HepG2 (cell line): ENCODE data around the gene P4HB. TPM values are rescaled to one million over a fixed set of nuclear protein-coding genes. Genes with fewer than 3 reads are reported as not detected.

Experiments
- ARID3A ChIP-seq: IDR thresholded peaks from 2 replicates; pipeline ENCODE4 v1.6.1; 2012; ENCODE audit warnings: low read depth, low read length, improper control_type of control experiment
- KDM6A ChIP-seq: IDR thresholded peaks from 2 replicates; pipeline ENCODE4 v1.6.1; 2016; ENCODE audit warnings: low read depth
- MED13 ChIP-seq: sonication (generic); formaldehyde crosslinking; IDR thresholded peaks from 2 replicates; pipeline ENCODE4 v1.5.0; 2020; ENCODE audit warnings: missing genetic modification reagents
- NFYC ChIP-seq: IDR thresholded peaks from 2 replicates; pipeline ENCODE4 v1.6.1; 2016; ENCODE audit warnings: missing genetic modification reagents, missing compliant biosample characterization
- PAWR ChIP-seq: sonication (generic); formaldehyde crosslinking; IDR thresholded peaks from 2 replicates; pipeline ENCODE4 v1.4.0; 2020; ENCODE audit warnings: missing genetic modification reagents, mild to moderate bottlenecking, borderline replicate concordance
- PAX8 ChIP-seq: sonication (generic); formaldehyde crosslinking; IDR thresholded peaks from 2 replicates; pipeline ENCODE4 v1.8.0; 2022; ENCODE audit warnings: mild to moderate bottlenecking, missing genetic modification reagents, borderline replicate concordance
- PREB ChIP-seq: sonication (generic); formaldehyde crosslinking; IDR thresholded peaks from 2 replicates; pipeline ENCODE4 v1.4.0; 2020; ENCODE audit warnings: missing genetic modification reagents
- RBM22 ChIP-seq: fragments of 200-400 bp; formaldehyde crosslinking; optimal IDR thresholded peaks from 2 replicates; pipeline ENCODE3; 2017; ENCODE audit warnings: mild to moderate bottlenecking, low read length, moderate library complexity
- USF2 ChIP-seq, 2 experiments: sonication (generic) in 1 of 2; formaldehyde crosslinking in 1 of 2; IDR thresholded peaks; 2 replicates each; pipeline versions ENCODE4 v1.5.1 to v1.6.1; 2011 to 2020; ENCODE audit warnings: borderline replicate concordance in 1 of 2, low read depth in 1 of 2, low read length in 1 of 2, mild to moderate bottlenecking in 1 of 2, missing genetic modification reagents in 1 of 2, moderate library complexity in 1 of 2
- ZNF10 ChIP-seq: sonication (generic); formaldehyde crosslinking; IDR thresholded peaks from 2 replicates; pipeline ENCODE4 v1.4.0; 2020; ENCODE audit warnings: mild to moderate bottlenecking, low read depth, missing genetic modification reagents, borderline replicate concordance
- ZNF367 ChIP-seq: sonication (generic); formaldehyde crosslinking; IDR thresholded peaks from 2 replicates; pipeline ENCODE4 v1.4.0; 2020; ENCODE audit warnings: missing genetic modification reagents, borderline replicate concordance
- ZNF776 ChIP-seq: sonication (generic); formaldehyde crosslinking; IDR thresholded peaks from 2 replicates; pipeline ENCODE4 v1.4.0; 2020; ENCODE audit warnings: mild to moderate bottlenecking, missing genetic modification reagents
- ZNF850 ChIP-seq: sonication (generic); formaldehyde crosslinking; conservative IDR thresholded peaks from 2 replicates; pipeline ENCODE4 v1.9.0; 2021; ENCODE audit warnings: mild to moderate bottlenecking, missing genetic modification reagents
- ZNF879 ChIP-seq: sonication (generic); formaldehyde crosslinking; IDR thresholded peaks from 2 replicates; pipeline ENCODE4 v1.8.1; 2023; ENCODE audit warnings: missing genetic modification reagents
- polyA plus RNA-seq, 8 experiments: library from polyadenylated mRNA; depleted of rRNA in 3 of 8; stranded (reverse) in 7 of 8; unstranded in 1 of 8; fragments of >200 nt; fragmentation: Illumina TruSeq in 4 of 8; extraction: Trizol in 4 of 8; gene quantifications; 2 replicates each; pipeline versions ENCODE4 v1.2.1 to v1.2.3, GENCODE V29; 2011 to 2016; ENCODE audit warnings: low read depth in 4 of 8, missing spikeins in 1 of 8, mixed read lengths in 1 of 8; ENCODE audit not compliant: insufficient read depth in 1 of 8
- total RNA-seq, 5 experiments: library from RNA; depleted of rRNA; stranded (reverse); fragments of >200 nt; fragmentation: Illumina TruSeq; extraction: Trizol; gene quantifications; 2 replicates each; pipeline ENCODE4 v1.2.3, GENCODE V29; 2016; ENCODE audit warnings: low read depth in 1 of 5
- TF ChIP-seq, protein P1 (sequence below): sonication (generic); formaldehyde crosslinking; IDR thresholded peaks from 2 replicates; pipeline ENCODE4 v1.5.0; 2020; ENCODE audit warnings: mild to moderate bottlenecking, missing genetic modification reagents, moderate library complexity

P4HB gene
- total and polyA plus RNA-seq, 2 of the 13 experiments (the other 11 are each of a cell fraction or from before 2014, with no cell fraction given), result 185 to 782 TPM

- TF ChIP-seq USF2 (IDR thresholded peaks at IDR 0.05; ENCODE audit: low read depth, low read length), result no peak
- no peak for TF ChIP-seq USF2 (CRISPR knock-in tag; IDR thresholded peaks at IDR 0.05; ENCODE audit: borderline replicate concordance)
- TF ChIP-seq ARID3A, result no peak
- no peak for TF ChIP-seq ZNF879 (CRISPR knock-in tag)
- no peak for TF ChIP-seq MED13 (CRISPR knock-in tag)
- TF ChIP-seq PAWR (CRISPR knock-in tag), result no peak
- TF ChIP-seq PAX8 (CRISPR knock-in tag), result no peak
- TF ChIP-seq ZNF10 (CRISPR knock-in tag), result no peak
- no peak for TF ChIP-seq ZNF850 (CRISPR knock-in tag)
- no peak for TF ChIP-seq NFYC (CRISPR knock-in tag)
- TF ChIP-seq KDM6A, result no peak
- TF ChIP-seq ZNF367 (CRISPR knock-in tag), result no peak
- no peak; the same call in 1 of the 2 replicates for TF ChIP-seq PREB (CRISPR knock-in tag)
- TF ChIP-seq ZNF776 (CRISPR knock-in tag), result no peak
- TF ChIP-seq, protein P1, sequence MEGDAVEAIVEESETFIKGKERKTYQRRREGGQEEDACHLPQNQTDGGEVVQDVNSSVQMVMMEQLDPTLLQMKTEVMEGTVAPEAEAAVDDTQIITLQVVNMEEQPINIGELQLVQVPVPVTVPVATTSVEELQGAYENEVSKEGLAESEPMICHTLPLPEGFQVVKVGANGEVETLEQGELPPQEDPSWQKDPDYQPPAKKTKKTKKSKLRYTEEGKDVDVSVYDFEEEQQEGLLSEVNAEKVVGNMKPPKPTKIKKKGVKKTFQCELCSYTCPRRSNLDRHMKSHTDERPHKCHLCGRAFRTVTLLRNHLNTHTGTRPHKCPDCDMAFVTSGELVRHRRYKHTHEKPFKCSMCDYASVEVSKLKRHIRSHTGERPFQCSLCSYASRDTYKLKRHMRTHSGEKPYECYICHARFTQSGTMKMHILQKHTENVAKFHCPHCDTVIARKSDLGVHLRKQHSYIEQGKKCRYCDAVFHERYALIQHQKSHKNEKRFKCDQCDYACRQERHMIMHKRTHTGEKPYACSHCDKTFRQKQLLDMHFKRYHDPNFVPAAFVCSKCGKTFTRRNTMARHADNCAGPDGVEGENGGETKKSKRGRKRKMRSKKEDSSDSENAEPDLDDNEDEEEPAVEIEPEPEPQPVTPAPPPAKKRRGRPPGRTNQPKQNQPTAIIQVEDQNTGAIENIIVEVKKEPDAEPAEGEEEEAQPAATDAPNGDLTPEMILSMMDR (CRISPR knock-in tag), result peak; percentile 36
- no peak for TF ChIP-seq RBM22
These were observed 3.8 kb upstream of the P4HB start (continued) for GRCh38 chr17:81863833-81864768.
